Measurements from ENCODE around the gene ABL1.

Gene ABL1

DNA sequence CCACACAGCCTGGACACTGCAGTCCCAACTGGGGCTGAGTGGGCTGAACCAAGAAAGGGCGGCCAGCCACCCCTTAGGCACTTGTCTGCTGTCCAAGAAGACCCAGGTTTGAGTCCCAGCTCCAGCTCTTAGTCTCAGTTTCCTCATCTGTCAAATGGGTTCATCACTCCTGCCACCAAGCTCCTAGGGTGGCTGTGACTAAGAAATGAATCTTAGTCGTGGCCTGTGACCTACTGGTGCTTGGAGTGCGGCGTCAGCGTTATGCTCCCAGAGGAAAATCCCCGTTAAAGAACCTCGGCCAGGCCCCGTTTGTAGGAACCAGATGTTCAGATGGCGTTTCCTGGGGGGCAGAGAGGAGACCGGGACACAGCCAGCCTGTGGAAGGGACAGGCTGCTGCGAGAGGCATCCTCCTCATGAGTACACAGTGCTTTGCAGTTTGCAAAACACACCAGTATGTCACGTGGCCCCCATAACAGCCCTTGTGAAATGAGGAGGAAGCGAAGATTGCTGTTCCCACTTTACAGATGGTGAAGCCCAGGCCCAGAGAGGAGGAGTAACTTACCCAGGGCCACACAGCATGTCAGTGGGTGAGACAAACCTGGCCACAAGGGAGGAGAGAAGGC lies 100.7 kb downstream of the ABL1 start:
- TF ChIP-seq, protein P1, sequence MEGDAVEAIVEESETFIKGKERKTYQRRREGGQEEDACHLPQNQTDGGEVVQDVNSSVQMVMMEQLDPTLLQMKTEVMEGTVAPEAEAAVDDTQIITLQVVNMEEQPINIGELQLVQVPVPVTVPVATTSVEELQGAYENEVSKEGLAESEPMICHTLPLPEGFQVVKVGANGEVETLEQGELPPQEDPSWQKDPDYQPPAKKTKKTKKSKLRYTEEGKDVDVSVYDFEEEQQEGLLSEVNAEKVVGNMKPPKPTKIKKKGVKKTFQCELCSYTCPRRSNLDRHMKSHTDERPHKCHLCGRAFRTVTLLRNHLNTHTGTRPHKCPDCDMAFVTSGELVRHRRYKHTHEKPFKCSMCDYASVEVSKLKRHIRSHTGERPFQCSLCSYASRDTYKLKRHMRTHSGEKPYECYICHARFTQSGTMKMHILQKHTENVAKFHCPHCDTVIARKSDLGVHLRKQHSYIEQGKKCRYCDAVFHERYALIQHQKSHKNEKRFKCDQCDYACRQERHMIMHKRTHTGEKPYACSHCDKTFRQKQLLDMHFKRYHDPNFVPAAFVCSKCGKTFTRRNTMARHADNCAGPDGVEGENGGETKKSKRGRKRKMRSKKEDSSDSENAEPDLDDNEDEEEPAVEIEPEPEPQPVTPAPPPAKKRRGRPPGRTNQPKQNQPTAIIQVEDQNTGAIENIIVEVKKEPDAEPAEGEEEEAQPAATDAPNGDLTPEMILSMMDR (IDR thresholded peaks at IDR 0.05; ENCODE audit: borderline replicate concordance, extremely low read depth, low read length, poor library complexity, severe bottlenecking) = no peak
- no peak for TF ChIP-seq EZH2 (IDR thresholded peaks at IDR 0.05; ENCODE audit: borderline replicate concordance, low read depth, low read length, severe bottlenecking)
- Histone ChIP-seq H3K4me2 (ENCODE audit: insufficient read depth, low read length) (no peak overlapping the region), H3K36me3 (ENCODE audit: insufficient read depth, low read length) (no peaks in the 10 kb centered on the region), H3K79me2 (ENCODE audit: insufficient read depth, low read length) (no peaks in the 10 kb centered on the region), H2AFZ (ENCODE audit: low read depth, low read length) (no peak overlapping the region), H3K27me3 (ENCODE audit: insufficient read depth, low read length, poor library complexity) (peaks cover 2% of the 10 kb centered on the region), H3K9ac (ENCODE audit: low read depth, low read length) (no peak overlapping the region), H3K4me3 (ENCODE audit: low read depth in 1 of 2, low read length in 2 of 2) (no peak overlapping the region), H3K27ac (ENCODE audit: low read length) (no peak overlapping the region), H3K4me1 (ENCODE audit: insufficient read depth, low read length) (no peaks in the 10 kb centered on the region), H4K20me1 (ENCODE audit: insufficient read depth, low read length) (peaks cover 4% of the 10 kb centered on the region), H3K9me3 (ENCODE audit: insufficient read depth, low read length, severe bottlenecking) (no peaks in the 10 kb centered on the region)
- no peak for DNase-seq
- no peak for ATAC-seq (ENCODE audit: insufficient read depth, low read depth)

DNA sequence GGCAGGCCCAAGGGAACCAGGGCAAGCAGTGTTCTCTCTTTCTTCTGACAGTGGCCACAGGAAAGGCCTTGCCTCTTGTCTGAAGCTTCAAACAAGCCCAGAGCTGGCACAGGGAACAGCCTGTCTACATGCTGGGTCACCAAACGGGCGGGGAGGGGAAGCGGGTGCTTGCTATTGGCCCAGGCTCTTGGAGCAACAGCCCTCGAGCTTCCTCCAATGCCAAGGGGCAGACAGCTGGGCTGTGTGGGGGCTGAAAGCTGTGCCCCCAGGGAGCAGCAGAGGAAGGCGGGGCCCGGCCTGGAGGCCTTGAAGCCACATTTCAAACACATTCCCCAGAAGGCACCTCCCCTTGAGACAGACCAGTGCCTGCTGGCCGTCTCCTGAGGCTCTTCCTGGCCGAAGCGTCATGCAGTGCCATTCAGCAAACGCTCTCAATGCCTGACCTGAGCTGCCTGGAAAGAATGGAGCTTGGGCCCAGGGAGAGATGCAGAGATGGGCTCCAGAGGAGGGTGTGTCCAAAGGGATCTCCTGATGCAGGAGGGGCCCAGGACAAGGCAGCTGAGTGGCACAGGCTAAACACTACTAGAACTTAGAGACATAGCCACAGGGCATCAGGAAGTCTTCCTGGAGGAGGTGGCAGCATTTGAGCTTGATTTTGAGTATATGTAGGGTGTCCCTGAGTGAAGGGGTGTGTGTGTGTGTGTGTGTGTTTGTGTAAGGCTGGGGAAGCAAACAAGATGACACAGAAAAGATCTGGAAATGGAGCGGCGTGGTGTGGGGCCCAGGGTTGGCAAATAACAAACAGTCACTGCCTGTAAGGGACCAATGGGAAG lies 101.4 kb downstream of the ABL1 start:
- H4K20me1 ChIP-seq (ENCODE audit: insufficient read depth, low read length) = peaks cover 4% of the 10 kb centered on the region
- no peak overlapping the region for H2AFZ ChIP-seq (ENCODE audit: low read depth, low read length)
- H3K9me3 ChIP-seq (ENCODE audit: insufficient read depth, low read length, severe bottlenecking) = no peaks in the 10 kb centered on the region
- no peak for TF ChIP-seq EZH2 (IDR thresholded peaks at IDR 0.05; ENCODE audit: borderline replicate concordance, low read depth, low read length, severe bottlenecking)
- TF ChIP-seq, protein P1 (IDR thresholded peaks at IDR 0.05; ENCODE audit: borderline replicate concordance, extremely low read depth, low read length, poor library complexity, severe bottlenecking) = no peak
- H3K9ac ChIP-seq (ENCODE audit: low read depth, low read length) = no peak overlapping the region
- no peaks in the 10 kb centered on the region for H3K79me2 ChIP-seq (ENCODE audit: insufficient read depth, low read length)
- H3K36me3 ChIP-seq (ENCODE audit: insufficient read depth, low read length) = no peaks in the 10 kb centered on the region
- ATAC-seq (ENCODE audit: insufficient read depth, low read depth) = 0 out of 3 replicates have a peak, but pooled peaks have one; percentile 19
- no peak overlapping the region for H3K4me2 ChIP-seq (ENCODE audit: insufficient read depth, low read length)
- DNase-seq = no peak
- peaks cover 2% of the 10 kb centered on the region for H3K27me3 ChIP-seq (ENCODE audit: insufficient read depth, low read length, poor library complexity)
- H3K4me3 ChIP-seq (ENCODE audit: low read depth in 1 of 2, low read length in 2 of 2) = no peak overlapping the region
- no peak overlapping the region for H3K27ac ChIP-seq (ENCODE audit: low read length)
- no peaks in the 10 kb centered on the region for H3K4me1 ChIP-seq (ENCODE audit: insufficient read depth, low read length)
